Measurements from ENCODE around the gene ALX4.

DNA sequence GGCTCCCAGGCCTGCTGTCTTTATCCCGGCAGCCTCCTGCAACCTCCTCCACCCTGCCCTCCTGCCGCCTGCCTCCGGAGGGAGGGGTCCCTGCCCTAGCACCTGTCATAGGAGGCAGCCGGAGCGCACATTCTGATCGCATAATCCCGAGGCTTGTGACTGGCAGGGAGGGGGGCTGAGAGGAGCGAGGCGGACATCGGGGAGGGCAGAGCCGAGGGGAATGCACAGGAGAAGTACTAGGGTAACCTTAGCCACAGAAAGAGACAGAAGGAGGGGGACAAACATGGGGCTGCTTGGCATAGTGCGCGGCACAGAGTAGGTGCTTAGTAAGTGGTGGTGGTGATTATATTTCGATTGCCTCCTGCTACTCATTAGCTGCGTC is 9.2 kb upstream of the ALX4 start:
- TF ChIP-seq, protein P1, sequence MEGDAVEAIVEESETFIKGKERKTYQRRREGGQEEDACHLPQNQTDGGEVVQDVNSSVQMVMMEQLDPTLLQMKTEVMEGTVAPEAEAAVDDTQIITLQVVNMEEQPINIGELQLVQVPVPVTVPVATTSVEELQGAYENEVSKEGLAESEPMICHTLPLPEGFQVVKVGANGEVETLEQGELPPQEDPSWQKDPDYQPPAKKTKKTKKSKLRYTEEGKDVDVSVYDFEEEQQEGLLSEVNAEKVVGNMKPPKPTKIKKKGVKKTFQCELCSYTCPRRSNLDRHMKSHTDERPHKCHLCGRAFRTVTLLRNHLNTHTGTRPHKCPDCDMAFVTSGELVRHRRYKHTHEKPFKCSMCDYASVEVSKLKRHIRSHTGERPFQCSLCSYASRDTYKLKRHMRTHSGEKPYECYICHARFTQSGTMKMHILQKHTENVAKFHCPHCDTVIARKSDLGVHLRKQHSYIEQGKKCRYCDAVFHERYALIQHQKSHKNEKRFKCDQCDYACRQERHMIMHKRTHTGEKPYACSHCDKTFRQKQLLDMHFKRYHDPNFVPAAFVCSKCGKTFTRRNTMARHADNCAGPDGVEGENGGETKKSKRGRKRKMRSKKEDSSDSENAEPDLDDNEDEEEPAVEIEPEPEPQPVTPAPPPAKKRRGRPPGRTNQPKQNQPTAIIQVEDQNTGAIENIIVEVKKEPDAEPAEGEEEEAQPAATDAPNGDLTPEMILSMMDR (IDR thresholded peaks at IDR 0.05) = no peak
- no peak for TF ChIP-seq POLR2A (IDR thresholded peaks at IDR 0.05)
